MM.1S (cell line): ENCODE data around the gene NXN.

Experiments used
- DNase-seq: peaks from one replicate; pipeline ENCODE4 v3.0.0-alpha.2; 2015
- H2AFZ ChIP-seq: fragments of 300-600 bp; sonication (generic); 2 replicates; pipeline ENCODE4 v1.6.0; 2016; ENCODE audit warnings: antibody characterized with exemption, low read length
- H3F3A ChIP-seq: fragments of 300-600 bp; sonication (generic); 2 replicates; pipeline ENCODE4 v1.6.1; 2016; ENCODE audit warnings: mild to moderate bottlenecking, antibody characterized with exemption, low read length, moderate library complexity, mixed read lengths; ENCODE audit not compliant: insufficient read depth
- H3K27ac ChIP-seq: fragments of 300-600 bp; sonication (generic); 2 replicates; pipeline ENCODE4 v1.5.1; 2016; ENCODE audit warnings: mild to moderate bottlenecking, low read length
- H3K27me3 ChIP-seq: fragments of 300-600 bp; sonication (generic); replicated peaks from 2 replicates; pipeline ENCODE4 v1.6.0; 2016; ENCODE audit warnings: low read length; ENCODE audit not compliant: insufficient read depth
- H3K36me3 ChIP-seq: fragments of 300-600 bp; sonication (generic); replicated peaks from 2 replicates; pipeline ENCODE4 v1.6.1; 2016; ENCODE audit warnings: mild to moderate bottlenecking, low read length, mixed read lengths; ENCODE audit not compliant: insufficient read depth
- H3K4me1 ChIP-seq: fragments of 300-600 bp; sonication (generic); 2 replicates; pipeline ENCODE4 v1.6.1; 2016; ENCODE audit warnings: low read length, mixed read lengths
- H3K4me2 ChIP-seq: fragments of 300-600 bp; sonication (generic); 2 replicates; pipeline ENCODE4 v1.6.0; 2016; ENCODE audit warnings: low read depth, low read length
- H3K4me3 ChIP-seq: fragments of 300-600 bp; sonication (generic); 2 replicates; pipeline ENCODE4 v1.5.1; 2016; ENCODE audit warnings: low read length, mixed read lengths
- H3K79me2 ChIP-seq: fragments of 300-600 bp; sonication (generic); 2 replicates; pipeline ENCODE4 v1.6.1; 2016; ENCODE audit warnings: mixed run types, low read length, mixed read lengths
- H3K9ac ChIP-seq: fragments of 300-600 bp; sonication (generic); 2 replicates; pipeline ENCODE4 v1.6.1; 2016; ENCODE audit warnings: low read length, mixed read lengths
- H3K9me2 ChIP-seq: fragments of 300-600 bp; sonication (generic); replicated peaks from 2 replicates; pipeline ENCODE4 v1.6.1; 2016; ENCODE audit warnings: mild to moderate bottlenecking, low read length, mixed read lengths; ENCODE audit not compliant: insufficient read depth
- H3K9me3 ChIP-seq: fragments of 300-600 bp; sonication (generic); replicated peaks from 2 replicates; pipeline ENCODE4 v1.6.1; 2016; ENCODE audit warnings: mild to moderate bottlenecking, low read length, mixed read lengths; ENCODE audit not compliant: insufficient read depth
- H4K20me1 ChIP-seq: fragments of 300-600 bp; sonication (generic); 2 replicates; pipeline ENCODE4 v1.6.1; 2016; ENCODE audit warnings: mild to moderate bottlenecking, low read length, moderate library complexity, mixed read lengths; ENCODE audit not compliant: insufficient read depth
- EZH2 ChIP-seq: fragments of 300-600 bp; sonication (generic); optimal IDR thresholded peaks from 2 replicates; pipeline ENCODE3; 2017; ENCODE audit warnings: low read depth, mild to moderate bottlenecking, antibody characterized with exemption, low read length, mixed read lengths
- EZH2phosphoT487 ChIP-seq: fragments of 300-600 bp; sonication (generic); IDR thresholded peaks from 2 replicates; pipeline ENCODE4 v1.6.1; 2018; ENCODE audit warnings: antibody characterized with exemption, low read length
- TF ChIP-seq, protein P1 (sequence below): fragments of 300-600 bp; sonication (generic); IDR thresholded peaks from 2 replicates; pipeline ENCODE4 v1.5.1; 2016; ENCODE audit warnings: antibody characterized with exemption, low read length, mixed read lengths

The NXN gene

GRCh38 chr17:861364-861763 lies 118.2 kb downstream of the NXN start:
- H3F3A ChIP-seq = no peaks in the 10 kb centered on the region
- H3K9me2 ChIP-seq = no peaks in the 10 kb centered on the region
- no peaks in the 10 kb centered on the region for H3K79me2 ChIP-seq
- H3K4me2 ChIP-seq = no peak overlapping the region
- no peak overlapping the region for H3K4me3 ChIP-seq
- H3K4me1 ChIP-seq = no peaks in the 10 kb centered on the region
- H4K20me1 ChIP-seq = no peaks in the 10 kb centered on the region
- H3K36me3 ChIP-seq = no peaks in the 10 kb centered on the region
- H3K27me3 ChIP-seq = peaks cover 95% of the 10 kb centered on the region
- no peak for DNase-seq
- no peak overlapping the region for H3K9ac ChIP-seq
- H3K9me3 ChIP-seq = no peaks in the 10 kb centered on the region
- TF ChIP-seq, protein P1, sequence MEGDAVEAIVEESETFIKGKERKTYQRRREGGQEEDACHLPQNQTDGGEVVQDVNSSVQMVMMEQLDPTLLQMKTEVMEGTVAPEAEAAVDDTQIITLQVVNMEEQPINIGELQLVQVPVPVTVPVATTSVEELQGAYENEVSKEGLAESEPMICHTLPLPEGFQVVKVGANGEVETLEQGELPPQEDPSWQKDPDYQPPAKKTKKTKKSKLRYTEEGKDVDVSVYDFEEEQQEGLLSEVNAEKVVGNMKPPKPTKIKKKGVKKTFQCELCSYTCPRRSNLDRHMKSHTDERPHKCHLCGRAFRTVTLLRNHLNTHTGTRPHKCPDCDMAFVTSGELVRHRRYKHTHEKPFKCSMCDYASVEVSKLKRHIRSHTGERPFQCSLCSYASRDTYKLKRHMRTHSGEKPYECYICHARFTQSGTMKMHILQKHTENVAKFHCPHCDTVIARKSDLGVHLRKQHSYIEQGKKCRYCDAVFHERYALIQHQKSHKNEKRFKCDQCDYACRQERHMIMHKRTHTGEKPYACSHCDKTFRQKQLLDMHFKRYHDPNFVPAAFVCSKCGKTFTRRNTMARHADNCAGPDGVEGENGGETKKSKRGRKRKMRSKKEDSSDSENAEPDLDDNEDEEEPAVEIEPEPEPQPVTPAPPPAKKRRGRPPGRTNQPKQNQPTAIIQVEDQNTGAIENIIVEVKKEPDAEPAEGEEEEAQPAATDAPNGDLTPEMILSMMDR = no peak
- TF ChIP-seq EZH2 = no peak
- TF ChIP-seq EZH2phosphoT487 = no peak
- no peak overlapping the region for H3K27ac ChIP-seq
- no peak overlapping the region for H2AFZ ChIP-seq

DNA sequence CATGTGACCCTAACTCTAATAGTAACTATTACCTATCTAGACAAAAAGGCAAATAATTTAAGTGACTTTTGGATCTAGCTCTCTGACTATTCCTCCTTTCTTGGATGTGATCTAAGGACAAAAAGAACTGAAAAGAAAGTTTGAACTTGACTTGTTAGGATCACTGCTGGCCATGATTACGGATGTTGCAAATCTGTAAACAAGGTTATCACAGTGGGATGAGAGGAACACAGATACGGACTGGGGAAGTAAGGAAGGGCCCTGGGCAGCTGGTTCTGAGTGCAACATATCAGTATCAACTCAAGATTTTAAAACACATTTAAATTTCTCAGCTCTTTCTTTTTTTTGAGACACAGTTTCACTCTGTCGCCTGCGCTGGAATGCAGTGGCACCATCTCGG lies 118.8 kb downstream of the NXN start:
- H3K9me2 ChIP-seq = no peaks in the 10 kb centered on the region
- H3K36me3 ChIP-seq = no peaks in the 10 kb centered on the region
- no peak overlapping the region for H2AFZ ChIP-seq
- no peaks in the 10 kb centered on the region for H4K20me1 ChIP-seq
- H3F3A ChIP-seq = no peaks in the 10 kb centered on the region
- no peak overlapping the region for H3K9ac ChIP-seq
- no peak overlapping the region for H3K4me3 ChIP-seq
- H3K4me2 ChIP-seq = no peak overlapping the region
- no peaks in the 10 kb centered on the region for H3K9me3 ChIP-seq
- no peaks in the 10 kb centered on the region for H3K79me2 ChIP-seq
- peaks cover 95% of the 10 kb centered on the region for H3K27me3 ChIP-seq
- H3K27ac ChIP-seq = no peak overlapping the region
- no peaks in the 10 kb centered on the region for H3K4me1 ChIP-seq
- DNase-seq = no peak
- TF ChIP-seq EZH2 (no peak), EZH2phosphoT487 (no peak)
- TF ChIP-seq, protein P1 = no peak

- H3K27ac ChIP-seq = no peak overlapping the region
- H3K4me1 ChIP-seq = no peaks in the 10 kb centered on the region
- H3K9me2 ChIP-seq = no peaks in the 10 kb centered on the region
- no peaks in the 10 kb centered on the region for H3F3A ChIP-seq
- no peak for DNase-seq
- no peaks in the 10 kb centered on the region for H3K36me3 ChIP-seq
- H2AFZ ChIP-seq = no peak overlapping the region
- H3K9me3 ChIP-seq = no peaks in the 10 kb centered on the region
- TF ChIP-seq EZH2 (no peak), EZH2phosphoT487 (no peak)
- TF ChIP-seq, protein P1 = no peak
- H3K4me3 ChIP-seq = no peak overlapping the region
- no peaks in the 10 kb centered on the region for H4K20me1 ChIP-seq
- no peaks in the 10 kb centered on the region for H3K79me2 ChIP-seq
- H3K4me2 ChIP-seq = no peak overlapping the region
- H3K27me3 ChIP-seq = peaks cover 96% of the 10 kb centered on the region
- H3K9ac ChIP-seq = no peak overlapping the region
Measured at GRCh38 chr17:859824-860195, 119.8 kb downstream of the NXN start.
